H1 (cell line): Measurements from ENCODE around the gene CCDC185. TPM values are rescaled to one million over a fixed set of nuclear protein-coding genes. Genes with fewer than 3 reads are reported as not detected.

ENCODE experiments used
- CTCF ChIA-PET: fragments of 300-600 bp; sonication (Branson Sonifier 250); formaldehyde crosslinking; loops from one replicate; lab custom pipeline; 2021; ENCODE audit not compliant: partially characterized antibody; lab: Charles Lee
- POLR2A ChIA-PET: fragments of 300-600 bp; sonication (Branson Sonifier 250); formaldehyde crosslinking; loops from one replicate; lab custom pipeline; 2021; ENCODE audit warnings: inconsistent platforms; ENCODE audit not compliant: partially characterized antibody; lab: Charles Lee
- DNase-seq, 2 experiments: peaks; one replicate each; pipeline versions ENCODE4 v3.0.0 to v3.0.0-alpha.2; 2010 to 2022; ENCODE audit warnings: low spot score in 2 of 2, low read depth in 1 of 2, mixed read lengths in 1 of 2
- FAIRE-seq: peaks from 2 replicates; lab custom pipeline; 2011; peaks lifted over from hg19 to GRCh38; lab: Jason Lieb, UNC
- H2AFZ ChIP-seq: 2 replicates; pipeline ENCODE4 v1.8.1; 2012; ENCODE audit warnings: low read length, inconsistent platforms
- H2AK5ac ChIP-seq: 2 replicates; pipeline ENCODE4 v1.6.1; 2013; ENCODE audit warnings: low read depth, low read length
- H2BK120ac ChIP-seq: replicated peaks from 2 replicates; pipeline ENCODE3; 2013; ENCODE audit warnings: low read depth, low read length, inconsistent platforms
- H2BK12ac ChIP-seq: 2 replicates; pipeline ENCODE4 v1.6.1; 2013; ENCODE audit warnings: low read depth, low read length
- H2BK15ac ChIP-seq: 2 replicates; pipeline ENCODE4 v1.6.1; 2013; ENCODE audit warnings: low read length
- H2BK20ac ChIP-seq: 2 replicates; pipeline ENCODE4 v1.6.1; 2013; ENCODE audit warnings: low read length
- H2BK5ac ChIP-seq: 2 replicates; pipeline ENCODE4 v1.6.1; 2013; ENCODE audit warnings: low read depth, low read length
- H3K14ac ChIP-seq: 2 replicates; pipeline ENCODE4 v1.6.1; 2013; ENCODE audit warnings: inconsistent platforms; ENCODE audit not compliant: insufficient read length
- H3K18ac ChIP-seq: 2 replicates; pipeline ENCODE4 v1.6.1; 2013; ENCODE audit warnings: low read length; ENCODE audit errors: extremely low read depth
- H3K23ac ChIP-seq: 2 replicates; pipeline ENCODE4 v1.6.1; 2013; ENCODE audit warnings: inconsistent platforms; ENCODE audit not compliant: insufficient read length
- H3K23me2 ChIP-seq: 2 replicates; pipeline ENCODE4 v1.6.1; 2013; ENCODE audit warnings: low read depth, low read length
- H3K27ac ChIP-seq: 2 replicates; pipeline ENCODE4 v1.6.1; 2011; ENCODE audit warnings: low read depth, low read length, inconsistent platforms
- H3K27me3 ChIP-seq, 4 experiments: replicated peaks in 1 of 4; 1 replicate in 1 of 4; 2 replicates in 3 of 4; pipeline versions ENCODE4 v1.6.1 to v1.8.1; 2011 to 2013; ENCODE audit warnings: low read length in 3 of 4, mild to moderate bottlenecking in 3 of 4, inconsistent platforms in 2 of 4, mixed read lengths in 2 of 4, moderate library complexity in 1 of 4; ENCODE audit not compliant: control insufficient read depth in 3 of 4, insufficient read depth in 3 of 4; ENCODE audit errors: extremely low read depth in 1 of 4
- H3K36me3 ChIP-seq, 4 experiments: 2 replicates each; pipeline versions ENCODE4 v1.6.1 to v1.8.1; 2011 to 2013; ENCODE audit warnings: mild to moderate bottlenecking in 4 of 4, low read length in 3 of 4, moderate library complexity in 2 of 4, control low read depth in 1 of 4, inconsistent platforms in 1 of 4; ENCODE audit not compliant: insufficient read depth in 4 of 4, control insufficient read depth in 2 of 4
- H3K4ac ChIP-seq: replicated peaks from 2 replicates; pipeline ENCODE3; 2013; ENCODE audit warnings: low read length, low read depth, mixed read lengths, inconsistent platforms; ENCODE audit not compliant: insufficient read length
- H3K4me1 ChIP-seq, 4 experiments: replicated peaks in 1 of 4; 1 replicate in 1 of 4; 2 replicates in 3 of 4; pipeline versions ENCODE4 v1.6.1 to v1.8.1; 2011 to 2013; ENCODE audit warnings: low read length in 3 of 4, inconsistent platforms in 2 of 4, mixed read lengths in 1 of 4; ENCODE audit not compliant: insufficient read depth in 4 of 4, control insufficient read depth in 3 of 4
- H3K4me2 ChIP-seq, 2 experiments: 2 replicates each; pipeline versions ENCODE4 v1.6.1 to v1.8.1; 2011 to 2013; ENCODE audit warnings: low read depth in 2 of 2, low read length in 2 of 2, control low read depth in 1 of 2, inconsistent platforms in 1 of 2, mild to moderate bottlenecking in 1 of 2; ENCODE audit not compliant: insufficient read depth in 1 of 2
- H3K4me3 ChIP-seq, 4 experiments: fragments of 200-600, 300-600 bp in 1 of 4; sonication (generic), shearing (Covaris generic), sonication (Bioruptor Twin) in 1 of 4; 2 replicates each; pipeline versions ENCODE4 v1.5.1 to v1.8.1; 2011 to 2016; ENCODE audit warnings: low read length in 4 of 4, low read depth in 3 of 4, control low read depth in 2 of 4, inconsistent platforms in 2 of 4, mild to moderate bottlenecking in 2 of 4, mixed read lengths in 1 of 4, moderate library complexity in 1 of 4; ENCODE audit not compliant: insufficient read depth in 2 of 4; ENCODE audit errors: extremely low read depth in 1 of 4
- H3K56ac ChIP-seq: replicated peaks from 2 replicates; pipeline ENCODE3; 2013; ENCODE audit warnings: low read depth, mild to moderate bottlenecking, mixed read lengths, low read length, inconsistent platforms; ENCODE audit not compliant: insufficient read length
- H3K79me1 ChIP-seq: 2 replicates; pipeline ENCODE4 v1.6.1; 2013; ENCODE audit warnings: low read depth, low read length, control low read depth
- H3K79me2 ChIP-seq, 2 experiments: 2 replicates each; pipeline versions ENCODE4 v1.6.1 to v1.8.1; 2012 to 2013; ENCODE audit warnings: low read length in 2 of 2, mild to moderate bottlenecking in 2 of 2, inconsistent platforms in 1 of 2; ENCODE audit not compliant: insufficient read depth in 2 of 2, control insufficient read depth in 1 of 2
- H3K9ac ChIP-seq, 4 experiments: replicated peaks in 1 of 4; 1 replicate in 1 of 4; 2 replicates in 3 of 4; pipeline versions ENCODE4 v1.6.1 to v1.8.1; 2011 to 2013; ENCODE audit warnings: low read depth in 3 of 4, low read length in 3 of 4, control low read depth in 2 of 4, mild to moderate bottlenecking in 2 of 4, moderate library complexity in 2 of 4, inconsistent platforms in 1 of 4; ENCODE audit errors: extremely low read depth in 1 of 4
- H3K9me3 ChIP-seq, 2 experiments: 2 replicates each; pipeline versions ENCODE4 v1.6.1 to v1.8.1; 2012 to 2013; ENCODE audit warnings: mild to moderate bottlenecking in 2 of 2, moderate library complexity in 2 of 2, control low read depth in 1 of 2, inconsistent platforms in 1 of 2, low read depth in 1 of 2, low read length in 1 of 2, mixed read lengths in 1 of 2; ENCODE audit not compliant: insufficient read depth in 2 of 2
- H4K20me1 ChIP-seq, 2 experiments: replicated peaks in 1 of 2; 2 replicates each; pipeline versions ENCODE3 to v1.8.1; 2011 to 2013; ENCODE audit warnings: inconsistent platforms in 2 of 2, low read length in 2 of 2, mild to moderate bottlenecking in 1 of 2; ENCODE audit not compliant: insufficient read depth in 2 of 2, control insufficient read depth in 1 of 2
- H4K5ac ChIP-seq: 2 replicates; pipeline ENCODE4 v1.6.1; 2013; ENCODE audit warnings: low read length, low read depth, mixed read lengths, inconsistent platforms; ENCODE audit not compliant: insufficient read length
- H4K8ac ChIP-seq: 2 replicates; pipeline ENCODE4 v1.8.0; 2013; ENCODE audit warnings: mild to moderate bottlenecking, moderate library complexity, low read length, inconsistent platforms; ENCODE audit not compliant: insufficient read depth; ENCODE audit errors: extremely low read depth
- H4K91ac ChIP-seq: replicated peaks from 2 replicates; pipeline ENCODE3; 2013; ENCODE audit warnings: low read length, mixed read lengths, inconsistent platforms; ENCODE audit not compliant: insufficient read length
- ASH2L ChIP-seq: fragments of 200-600, 300-600 bp; sonication (generic); IDR thresholded peaks from one replicate; pipeline ENCODE4 v1.7.1; 2017; ENCODE audit warnings: low read length
- CREB1 ChIP-seq: IDR thresholded peaks from 2 replicates; pipeline ENCODE4 v1.6.1; 2012; ENCODE audit warnings: inconsistent platforms
- EGR1 ChIP-seq: IDR thresholded peaks from 2 replicates; pipeline ENCODE4 v1.6.1; 2011; ENCODE audit warnings: low read depth, low read length, borderline replicate concordance
- SP4 ChIP-seq: IDR thresholded peaks from 2 replicates; pipeline ENCODE4 v1.6.1; 2012; ENCODE audit warnings: low read length, inconsistent platforms
- TEAD4 ChIP-seq: IDR thresholded peaks from 2 replicates; pipeline ENCODE4 v1.6.1; 2012; ENCODE audit warnings: low read depth, low read length, inconsistent platforms, mixed read lengths
- USF2 ChIP-seq: IDR thresholded peaks from 2 replicates; pipeline ENCODE4 v1.6.1; 2011; ENCODE audit warnings: low read length, improper control_type of control experiment
- polyA plus RNA-seq, 7 experiments: library from polyadenylated mRNA; depleted of rRNA in 3 of 7; stranded (reverse) in 5 of 7; unstranded in 2 of 7; fragments of >200 nt in 5 of 7; fragments of 200-250 nt in 2 of 7; gene quantifications; 1 replicate in 5 of 7; 2 replicates in 1 of 7; 4 replicates in 1 of 7; pipeline versions ENCODE4 v1.2.1 to v1.2.3, GENCODE V29; 2011 to 2013; ENCODE audit warnings: missing spikeins in 2 of 7, mixed read lengths in 2 of 7
- total RNA-seq: library from RNA; stranded (reverse); fragmentation: NEBNext Ultra II Directional; extraction: Animal tissue kit (Norgen Biotek cat#: 25700); gene quantifications from 2 replicates; pipeline ENCODE4 v1.2.1, GENCODE V29; 2021

The CCDC185 gene
- total and polyA plus RNA-seq, 2 of the 8 experiments (the other 6 are each of a cell fraction or from before 2014, with no cell fraction given): not detected

DNA sequence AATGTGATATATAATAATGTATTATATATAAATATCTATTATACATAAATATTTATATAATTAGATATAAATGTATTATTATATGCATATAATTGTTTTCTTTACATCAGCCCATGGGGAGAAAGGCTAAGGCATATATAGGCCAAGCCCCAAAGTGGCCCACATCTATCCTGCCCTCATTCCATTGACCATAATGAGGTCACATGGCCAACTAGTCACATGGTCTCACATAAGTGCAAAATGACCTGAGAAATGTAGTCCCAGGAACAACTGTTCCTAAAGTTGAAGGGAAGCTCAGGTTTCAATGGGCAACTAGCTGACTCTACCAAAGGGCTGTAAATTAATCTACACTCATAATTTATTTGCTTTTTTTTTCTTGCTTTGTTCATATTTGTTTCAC, 14.5 kb upstream of the CCDC185 start:
- ChIA-PET CTCF (interaction anchor here (0.6 to 1.8 kb wide), 5 partner anchors 10 to 51 kb away, joined by 3 to 6 read pairs (median 3); no protein-coding TSS in a partner anchor), POLR2A (interaction anchor here (1.2 kb wide), 1 partner anchor 13 kb away, joined by 3 read pairs; no protein-coding TSS in a partner anchor)
- Histone ChIP-seq H2BK12ac (no peak overlapping the region), H2BK5ac (no peak overlapping the region), H3K27me3 (no peaks in the 10 kb centered on the region), H3K23ac (no peak overlapping the region), H3K27ac (no peak overlapping the region), H3K79me2 (no peaks in the 10 kb centered on the region), H3K9ac (no peak overlapping the region), H2AK5ac (no peak overlapping the region), H2AFZ (0 out of 2 replicates have a peak overlapping the region, but pooled peaks have one; percentile 1), H3K36me3 (no peaks in the 10 kb centered on the region), H3K79me1 (no peaks in the 10 kb centered on the region), H4K5ac (no peak overlapping the region), H2BK120ac (no peak overlapping the region), H3K23me2 (no peaks in the 10 kb centered on the region), H2BK20ac (no peak overlapping the region), H3K9me3 (peaks cover 4% of the 10 kb centered on the region in 2 experiments; a peak in 2 of 4 replicates), H3K18ac (no peak overlapping the region), H3K4ac (no peak overlapping the region), H4K91ac (no peak overlapping the region), H3K14ac (no peak overlapping the region), H3K4me2 (no peak overlapping the region), H3K4me1 (no peaks in the 10 kb centered on the region), H2BK15ac (no peak overlapping the region), H3K56ac (no peak overlapping the region), H4K20me1 (no peaks in the 10 kb centered on the region), H3K4me3 (no peak overlapping the region), H4K8ac (no peak overlapping the region)
- DNase-seq: no peak
- TF ChIP-seq USF2 (peak; percentile 76), SP4 (no peak), EGR1 (no peak), ASH2L (no peak), TEAD4 (no peak), CREB1 (no peak)
- FAIRE-seq: no peak
